Measurements from ENCODE around the gene MARCHF2.

MARCHF2 gene

GRCh38 chr19:8478598-8478997 lies 65.5 kb downstream of the MARCHF2 start:
- no peak for DNase-seq (ENCODE audit: low spot score)

DNA sequence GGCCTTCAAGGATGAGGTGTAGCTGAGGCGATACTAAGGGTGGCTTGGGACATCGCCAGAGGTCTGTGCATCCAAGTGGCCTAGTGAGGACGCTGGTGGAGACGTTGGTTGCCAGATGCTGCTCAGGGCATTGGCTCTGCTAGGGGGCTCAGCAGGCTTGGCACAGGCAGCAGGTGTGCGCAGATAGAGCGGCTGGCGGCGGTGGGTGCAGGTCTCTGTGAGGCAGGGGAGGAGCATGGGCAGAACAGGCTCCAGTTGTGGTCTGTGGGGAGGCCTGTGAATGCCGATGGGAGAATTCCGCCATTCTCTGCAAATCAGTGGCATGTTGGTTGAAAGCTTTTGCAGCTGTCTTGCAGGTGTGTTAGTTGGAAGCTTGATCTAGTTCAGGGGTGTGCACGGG lies 68.1 kb downstream of the MARCHF2 start:
- no peak for DNase-seq (ENCODE audit: low spot score)

DNA sequence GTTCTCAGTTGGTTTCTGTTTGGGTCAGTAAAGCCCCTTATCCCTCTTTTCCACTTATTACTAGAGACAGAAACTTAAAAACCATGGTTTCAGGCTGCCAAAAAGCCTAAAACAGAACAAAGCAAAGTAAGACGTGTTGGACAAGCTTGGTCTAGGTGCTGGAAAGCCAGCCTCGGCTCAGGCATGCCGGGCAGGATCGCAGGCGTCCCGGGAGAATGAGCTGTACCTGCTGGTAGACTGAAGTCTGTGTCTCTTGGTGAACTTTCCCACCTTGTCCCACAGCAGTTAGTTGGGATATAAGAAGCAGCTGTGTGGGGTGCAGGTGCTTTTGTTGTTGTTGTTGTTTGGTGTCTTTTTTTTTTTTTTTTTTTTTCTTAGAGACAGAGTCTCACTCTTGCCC lies 68.5 kb downstream of the MARCHF2 start:
- DNase-seq (ENCODE audit: low spot score), result no peak

DNA sequence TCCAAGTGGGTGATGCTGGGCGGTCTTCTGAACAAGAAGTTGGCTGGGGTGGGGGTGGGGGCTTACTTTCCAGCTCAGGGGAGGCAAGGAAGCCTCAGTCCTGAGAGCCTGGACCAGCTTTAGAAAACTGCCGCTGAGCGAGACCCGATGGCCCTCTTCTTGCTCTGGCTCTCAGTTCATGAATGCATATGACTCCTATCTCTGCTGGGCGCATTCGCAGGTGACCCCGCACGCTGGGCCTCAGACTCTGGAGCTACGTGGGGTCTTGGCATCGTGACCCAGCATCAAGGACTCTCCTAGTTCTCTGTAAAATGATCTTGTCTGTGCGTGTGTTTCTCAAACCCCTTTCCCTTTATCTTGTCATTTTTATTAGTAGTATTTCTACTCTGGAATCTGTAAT lies 69.6 kb downstream of the MARCHF2 start:
- DNase-seq (ENCODE audit: low spot score), result no peak

DNA sequence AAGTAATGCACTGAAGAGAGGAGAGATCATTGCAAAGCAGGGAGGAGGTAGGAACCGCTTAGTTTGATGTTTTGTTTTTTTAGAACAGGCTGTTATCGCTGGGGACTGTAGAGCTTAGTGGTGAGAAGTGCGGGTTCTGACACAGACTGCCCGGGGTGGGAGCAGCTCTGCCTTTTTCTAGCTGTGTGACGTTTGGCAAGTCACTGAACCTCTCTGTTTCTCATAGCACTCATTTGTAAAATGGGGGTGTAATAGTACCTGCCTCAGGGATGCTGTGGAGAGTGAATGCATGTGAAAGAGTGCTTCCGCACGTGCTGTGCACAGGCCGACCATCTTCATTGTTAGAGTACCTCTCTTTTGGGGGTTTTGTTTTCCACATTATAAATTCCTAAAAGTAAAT lies 70.1 kb downstream of the MARCHF2 start:
- no peak for DNase-seq (ENCODE audit: low spot score)

DNA sequence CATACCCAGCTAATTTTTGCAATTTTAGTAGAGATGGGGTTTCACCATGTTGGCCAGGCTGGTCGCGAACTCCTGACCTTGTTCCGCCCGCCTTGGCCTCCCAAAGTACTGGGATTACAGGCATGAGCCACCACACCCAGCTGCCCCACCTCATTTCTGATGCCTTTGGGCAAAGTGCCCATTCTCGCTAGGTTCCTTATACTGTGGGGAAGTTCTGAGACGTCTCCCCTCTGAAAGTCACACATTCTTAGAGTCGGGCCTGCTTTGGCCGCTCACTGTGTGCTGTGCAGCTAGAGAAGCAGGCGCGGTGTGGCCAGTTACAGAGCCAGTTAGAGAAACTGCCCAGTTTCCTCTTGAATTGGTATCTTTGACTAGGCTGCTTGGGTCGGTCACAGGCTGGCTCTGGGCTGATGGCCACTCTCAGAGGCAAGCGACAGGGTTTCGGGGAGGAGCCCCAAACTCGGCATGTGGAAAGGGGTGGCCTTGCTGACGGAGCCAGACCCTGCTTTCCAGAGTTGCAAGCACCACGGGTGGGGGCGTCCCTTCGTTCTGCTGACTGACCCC lies 71.3 kb downstream of the MARCHF2 start:
- no peak for DNase-seq (ENCODE audit: low spot score)

DNA sequence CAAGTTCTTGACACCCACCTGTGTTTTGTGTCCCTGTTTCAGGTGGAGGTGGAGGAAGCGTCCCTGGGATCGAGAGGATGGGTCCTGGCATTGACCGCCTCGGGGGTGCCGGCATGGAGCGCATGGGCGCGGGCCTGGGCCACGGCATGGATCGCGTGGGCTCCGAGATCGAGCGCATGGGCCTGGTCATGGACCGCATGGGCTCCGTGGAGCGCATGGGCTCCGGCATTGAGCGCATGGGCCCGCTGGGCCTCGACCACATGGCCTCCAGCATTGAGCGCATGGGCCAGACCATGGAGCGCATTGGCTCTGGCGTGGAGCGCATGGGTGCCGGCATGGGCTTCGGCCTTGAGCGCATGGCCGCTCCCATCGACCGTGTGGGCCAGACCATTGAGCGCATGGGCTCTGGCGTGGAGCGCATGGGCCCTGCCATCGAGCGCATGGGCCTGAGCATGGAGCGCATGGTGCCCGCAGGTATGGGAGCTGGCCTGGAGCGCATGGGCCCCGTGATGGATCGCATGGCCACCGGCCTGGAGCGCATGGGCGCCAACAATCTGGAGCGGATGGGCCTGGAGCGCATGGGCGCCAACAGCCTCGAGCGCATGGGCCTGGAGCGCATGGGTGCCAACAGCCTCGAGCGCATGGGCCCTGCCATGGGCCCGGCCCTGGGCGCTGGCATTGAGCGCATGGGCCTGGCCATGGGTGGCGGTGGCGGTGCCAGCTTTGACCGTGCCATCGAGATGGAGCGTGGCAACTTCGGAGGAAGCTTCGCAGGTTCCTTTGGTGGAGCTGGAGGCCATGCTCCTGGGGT lies 72.7 kb downstream of the MARCHF2 start:
- DNase-seq (ENCODE audit: low spot score), result no peak

- DNase-seq (ENCODE audit: low spot score), result no peak
Measured at GRCh38 chr19:8486661-8487136, 73.6 kb downstream of the MARCHF2 start.

DNA sequence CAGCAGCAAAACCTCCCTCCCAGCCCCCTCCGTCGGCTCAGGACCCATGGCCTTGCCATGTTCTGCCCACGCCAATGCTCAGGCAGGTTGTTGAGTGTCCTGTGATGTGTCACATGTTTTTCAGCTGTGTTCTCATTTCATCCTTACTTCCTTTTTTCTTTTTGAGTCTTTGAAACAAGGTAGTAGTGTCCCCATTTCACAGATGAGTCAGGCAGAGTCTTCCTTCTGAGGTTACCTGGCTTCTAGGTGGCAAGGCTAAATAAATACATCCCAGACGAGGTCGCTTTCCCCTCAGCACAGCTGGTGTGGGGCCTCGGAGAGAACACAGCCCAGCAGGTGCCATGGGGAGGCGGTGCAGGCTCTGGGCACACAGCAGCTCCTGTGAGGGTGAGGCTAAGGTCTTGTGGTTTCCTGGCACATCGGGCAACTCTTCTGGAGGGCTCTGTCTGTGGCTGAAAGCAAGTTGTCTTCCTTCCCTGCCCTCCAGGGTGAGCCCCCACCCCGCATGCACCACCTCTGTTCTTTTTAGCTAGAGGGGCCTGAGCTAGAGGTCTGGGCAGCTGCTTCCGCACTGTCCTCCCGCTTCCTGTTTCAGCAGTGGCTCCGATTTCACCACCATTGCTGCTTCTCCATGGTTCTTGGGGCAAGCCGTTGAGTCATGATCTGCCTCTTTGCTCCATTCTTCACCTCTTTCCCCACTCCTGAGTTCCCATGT lies 74.2 kb downstream of the MARCHF2 start:
- peak; percentile 78 for DNase-seq (ENCODE audit: low spot score)

GRCh38 chr19:8488365-8488764 lies 75.3 kb downstream of the MARCHF2 start:
- no peak for DNase-seq (ENCODE audit: low spot score)

All from CD4-positive, alpha-beta T cell treated with Interleukin-6 at 100 ng/mL for 8 hours (primary cell).